HT-29 (cell line): ENCODE data around the gene CREM. TPM values are rescaled to one million over a fixed set of nuclear protein-coding genes. Genes with fewer than 3 reads are reported as not detected.

Source experiments
- DNase-seq: peaks from one replicate; pipeline ENCODE4 v3.0.0-alpha.2; 2015; ENCODE audit warnings: low spot score
- total RNA-seq: library from RNA; depleted of rRNA; stranded (reverse); fragments of >200 nt; shearing (Covaris generic); gene quantifications from 2 replicates; pipeline ENCODE4 v1.2.3, GENCODE V29; 2014

Gene CREM
- total RNA-seq, 1 experiment from 2014 or later = 23.1 TPM

DNA sequence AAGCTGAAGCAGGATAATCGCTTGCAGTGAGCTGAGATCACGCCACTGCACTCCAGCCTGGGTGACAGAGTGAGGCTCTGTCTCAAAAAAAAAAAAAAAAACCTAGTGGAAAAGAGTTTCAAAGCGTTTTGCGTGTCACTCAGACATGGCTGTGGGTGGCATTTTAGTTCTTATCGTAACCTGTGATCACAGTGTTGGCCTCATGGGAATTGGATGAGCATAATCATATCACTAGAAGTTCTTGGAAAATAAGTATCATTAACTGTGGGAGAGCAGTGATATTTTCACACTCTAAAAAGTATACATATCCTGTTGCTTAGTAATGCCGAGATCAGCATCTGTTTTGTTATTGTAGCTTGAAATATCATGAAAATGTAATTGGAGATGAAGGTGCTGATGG lies 92.6 kb downstream of the CREM start:
- DNase-seq = no peak

DNA sequence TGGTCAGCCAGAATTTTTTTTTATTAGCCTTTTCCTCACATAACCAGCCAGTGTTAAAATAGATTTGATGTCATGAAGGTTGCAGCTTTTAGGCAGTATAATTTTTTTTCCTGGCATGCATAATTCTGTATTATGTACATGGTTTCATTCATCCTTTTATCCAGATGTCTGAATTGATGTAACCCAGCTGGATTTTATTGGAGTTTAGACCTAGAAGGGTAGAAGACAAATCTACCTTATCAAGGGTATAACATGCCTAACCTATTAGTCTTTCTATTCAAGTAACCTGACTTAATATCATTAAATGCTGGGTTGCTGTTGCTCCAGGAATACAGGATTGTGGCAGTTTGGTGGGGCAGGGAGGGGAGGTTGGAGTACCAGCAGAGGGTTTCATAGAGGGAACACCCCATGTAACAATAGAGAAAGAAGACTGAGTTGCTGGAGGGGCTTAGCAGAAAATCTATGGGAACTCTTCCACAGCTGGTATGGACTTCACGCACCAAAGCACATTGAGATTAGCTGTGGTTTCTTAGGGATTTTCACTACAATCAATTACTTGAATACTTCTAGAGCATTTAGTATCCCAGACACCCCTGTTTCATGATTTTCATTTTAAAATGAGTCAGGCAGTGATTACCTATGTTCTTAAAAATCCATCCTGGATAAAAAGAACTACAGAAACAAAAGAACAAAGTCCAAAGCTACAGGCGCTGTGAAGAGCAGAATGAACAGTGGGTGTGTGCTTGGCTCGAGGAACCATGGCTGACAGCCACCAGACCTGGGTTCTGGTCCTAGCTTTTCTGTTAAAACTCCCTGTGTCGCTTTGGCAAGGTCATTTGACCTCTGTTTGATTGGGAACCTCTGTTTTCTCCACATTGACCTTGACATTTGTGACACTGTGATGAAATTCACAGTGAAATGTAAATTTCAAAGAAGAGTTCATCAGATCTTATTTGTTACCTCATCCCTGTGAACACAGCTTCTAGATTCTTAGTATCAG lies 93.5 kb downstream of the CREM start:
- DNase-seq = no peak

GRCh38 chr10:35223016-35223415 lies 96.4 kb downstream of the CREM start:
- peak; percentile 15 for DNase-seq

GRCh38 chr10:35224045-35224740 lies 97.5 kb downstream of the CREM start:
- DNase-seq = no peak

GRCh38 chr10:35225204-35225603 lies 98.6 kb downstream of the CREM start:
- DNase-seq = no peak

DNA sequence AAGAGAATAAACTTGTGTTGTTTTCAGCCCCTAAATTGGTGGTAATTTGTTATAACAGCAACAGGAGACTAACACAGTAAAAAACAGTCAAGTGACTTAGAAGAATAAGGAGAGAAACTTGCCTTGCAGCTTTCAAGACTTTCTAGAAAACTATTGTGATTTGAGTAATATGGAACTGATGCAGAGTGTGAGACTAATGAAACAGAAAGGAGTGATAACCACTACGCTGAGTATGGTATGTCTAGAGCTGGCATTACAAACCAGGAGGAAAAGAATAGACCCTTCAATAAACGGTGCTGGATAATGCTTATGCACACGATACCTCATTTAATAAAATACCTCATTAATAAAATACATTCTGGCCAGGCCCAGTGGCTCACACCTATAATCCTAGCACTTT lies 99.9 kb downstream of the CREM start:
- no peak for DNase-seq

GRCh38 chr10:35228058-35228457 lies 101.4 kb downstream of the CREM start:
- DNase-seq = peak; percentile 11

DNA sequence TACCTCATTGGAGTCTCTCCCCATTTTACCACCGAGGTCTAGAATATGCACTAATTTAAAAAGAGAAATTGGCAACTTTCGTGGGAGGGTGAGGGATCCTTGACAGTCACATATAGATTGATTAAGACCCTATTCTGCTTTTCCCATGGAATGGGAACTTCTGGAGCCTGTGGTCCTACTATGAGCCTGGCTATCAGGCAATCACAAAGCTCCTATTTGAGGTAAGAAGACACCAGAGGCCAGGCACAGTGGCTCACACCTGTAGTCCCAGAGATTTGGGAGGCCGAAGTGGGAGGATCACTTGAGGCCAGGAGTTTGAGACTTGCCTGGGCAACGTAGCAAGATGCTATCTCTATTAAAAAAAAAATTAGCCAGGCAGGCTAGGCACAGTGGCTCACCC lies 105.0 kb downstream of the CREM start:
- no peak for DNase-seq

DNA sequence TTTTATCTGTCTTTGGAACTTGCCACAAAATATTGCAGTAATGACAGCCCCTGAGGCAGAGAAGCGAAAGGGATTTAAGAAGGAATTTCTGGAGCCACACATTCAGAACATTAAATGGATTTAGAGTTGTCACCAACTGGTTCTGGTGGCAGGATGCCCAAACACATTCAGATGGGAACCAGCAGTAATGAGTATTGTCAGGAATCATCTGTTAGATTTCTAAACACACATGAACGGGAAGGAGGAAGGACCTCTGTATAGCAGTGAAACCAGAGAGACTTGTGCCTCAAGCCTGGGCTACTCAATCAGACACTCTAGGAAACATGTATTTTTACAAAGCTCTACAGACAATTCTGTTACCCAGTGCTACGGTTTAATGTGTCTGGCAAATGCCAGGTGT lies 105.9 kb downstream of the CREM start:
- no peak for DNase-seq

GRCh38 chr10:35234073-35234472 lies 107.4 kb downstream of the CREM start:
- DNase-seq = no peak

- DNase-seq = peak; percentile 27
These were observed 110.1 kb downstream of the CREM start for GRCh38 chr10:35236739-35237138.

DNA sequence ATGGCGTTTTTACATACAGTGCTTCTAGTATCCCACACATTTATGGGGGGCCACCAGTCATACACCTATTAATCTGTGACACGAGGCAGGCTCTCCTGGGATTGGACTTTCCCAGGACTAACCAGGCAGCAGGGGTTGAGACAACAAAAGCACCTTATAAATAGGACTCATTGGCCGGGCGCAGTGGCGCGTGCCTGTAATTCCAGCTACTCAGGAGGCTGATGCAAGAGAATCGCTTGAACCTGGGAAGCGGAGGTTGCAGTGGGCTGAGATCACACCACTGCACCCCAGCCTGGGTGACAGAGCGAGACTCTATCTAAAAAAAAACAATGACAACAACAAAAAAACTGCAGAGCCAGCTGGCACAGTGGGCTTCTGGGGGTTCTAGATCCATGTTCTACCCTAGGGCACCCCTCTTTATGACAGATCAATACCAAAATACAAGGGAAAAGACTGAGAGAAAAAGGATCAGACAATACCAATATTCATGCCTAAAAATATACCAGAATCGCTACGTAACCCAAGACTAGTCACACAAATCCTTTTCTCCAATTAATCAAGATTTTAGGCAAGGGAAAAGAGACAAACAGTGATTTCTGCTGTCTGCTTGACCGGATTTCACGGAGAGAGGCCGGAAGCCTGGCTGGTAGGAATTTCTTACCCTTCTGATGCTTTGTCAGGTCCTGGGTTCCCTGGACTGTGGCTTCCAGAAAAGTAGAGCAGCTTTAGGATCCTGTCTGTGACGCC lies 111.3 kb downstream of the CREM start:
- no peak for DNase-seq

- no peak for DNase-seq
These were observed 117.9 kb downstream of the CREM start for GRCh38 chr10:35244549-35244948.

- DNase-seq = no peak
These were observed 120.2 kb downstream of the CREM start for GRCh38 chr10:35246770-35247343.

DNA sequence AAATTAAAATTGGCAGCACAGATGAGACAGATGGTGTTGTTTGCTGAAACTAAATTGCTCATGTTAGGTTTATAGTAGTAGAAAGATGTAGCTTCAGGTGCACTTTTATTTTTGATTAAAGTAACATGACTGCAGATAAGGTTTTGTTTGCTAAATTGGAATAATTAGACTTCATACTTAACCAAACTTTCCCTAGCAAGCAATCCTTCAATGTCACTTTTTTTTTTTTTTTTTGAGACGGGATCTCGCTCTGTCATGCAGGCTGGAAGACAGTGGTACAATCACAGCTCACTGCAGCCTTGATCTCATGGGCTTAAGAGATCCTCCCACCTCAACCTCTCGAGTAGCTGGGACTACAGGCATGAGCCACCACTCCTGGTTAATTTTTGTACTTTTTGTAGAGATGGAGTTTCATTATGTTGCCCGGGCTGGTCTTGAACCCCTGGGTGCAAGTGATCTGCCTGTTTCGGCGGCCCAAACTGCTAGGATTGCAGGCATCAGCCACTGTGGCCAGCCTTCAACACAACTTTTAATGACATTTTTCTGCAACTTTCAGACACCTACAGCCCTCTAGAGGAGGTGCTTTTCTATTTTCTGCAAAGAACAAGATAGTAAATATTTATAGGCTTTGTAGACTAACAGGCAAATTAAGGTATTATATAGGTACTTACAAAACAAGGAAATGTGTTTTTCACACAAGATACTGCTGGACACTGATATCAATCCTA lies 124.9 kb downstream of the CREM start:
- no peak for DNase-seq

- no peak for DNase-seq
These were observed 130.7 kb downstream of the CREM start for GRCh38 chr10:35257057-35257983.

- no peak for DNase-seq
These were observed 133.2 kb downstream of the CREM start for GRCh38 chr10:35259769-35260397.

GRCh38 chr10:35262436-35262835 lies 135.8 kb downstream of the CREM start:
- DNase-seq = no peak
